Adrenal gland (tissue), 19 donors: ENCODE measurements around the gene RTN4IP1. TPM values are rescaled to one million over a fixed set of nuclear protein-coding genes. Genes with fewer than 3 reads are reported as not detected.

Experiments
- DNase-seq, 7 donors: peaks; one replicate each; pipeline ENCODE4 v3.0.0-alpha.2; 2019 to 2020
- H3K27ac ChIP-seq, 5 donors: fragments of 200-600 bp; sonication (generic) in 4 of 5; 1 replicate in 3 of 5; 2 replicates in 2 of 5; pipeline versions ENCODE4 v1.5.1 to v1.8.0; 2016 to 2020; ENCODE audit warnings: mild to moderate bottlenecking in 1 of 5
- H3K27me3 ChIP-seq: fragments of 200-600 bp; 2 replicates; pipeline ENCODE4 v1.8.0; 2021
- H3K36me3 ChIP-seq, 2 donors: fragments of 200-600 bp; replicated peaks in 1 of 2; 1 replicate in 1 of 2; 2 replicates in 1 of 2; pipeline versions ENCODE4 v1.5.1 to v1.8.0; 2018 to 2022
- H3K4me1 ChIP-seq, 2 donors: fragments of 200-600 bp; replicated peaks in 1 of 2; 1 replicate in 1 of 2; 2 replicates in 1 of 2; pipeline versions ENCODE4 v1.5.1 to v1.8.0; 2018 to 2021
- H3K4me3 ChIP-seq, 4 donors: fragments of 200-600 bp; sonication (generic) in 3 of 4; one replicate each; pipeline ENCODE4 v1.5.1; 2016 to 2018
- H3K9me3 ChIP-seq, 3 donors: fragments of 200-600 bp; sonication (generic) in 1 of 3; replicated peaks in 1 of 3; 1 replicate in 2 of 3; 2 replicates in 1 of 3; pipeline versions ENCODE4 v1.5.1 to v1.8.0; 2016 to 2021
- POLR2A ChIP-seq, 2 donors: fragments of 450-650 bp; IDR thresholded peaks; one replicate each; pipeline ENCODE4 v1.6.1; 2017; ENCODE audit warnings: antibody characterized with exemption in 2 of 2, mild to moderate bottlenecking in 2 of 2, moderate library complexity in 1 of 2
- WGBS, 4 donors: extraction: QIAGEN DNeasy Blood & Tissue Kit in 2 of 4; methylation state at CpG; one replicate each; pipeline versions ENCODE4 v1.1.5 to v1.1.7; 2013 to 2017; 5-methylcytosine and 5-hydroxymethylcytosine counted together
- intact Hi-C, 2 donors: fragments of 100-400 bp; cut with DNase I; formaldehyde crosslinking; loops; one replicate each; pipeline versions ENCODE4 v1.14.1 to v1.15.0; 2022 to 2023
- long read RNA-seq, 10 donors: library from polyadenylated mRNA in 3 of 10; unstranded in 2 of 10; stranded (forward) in 1 of 10; transcript quantifications; one replicate each; pipeline ENCODE4 v2.0.0 and lab custom pipeline, GENCODE V29; 2021 to 2026
- polyA plus RNA-seq, 3 donors: library from polyadenylated mRNA; stranded (reverse); fragments of 200-250 nt in 2 of 3; fragments of 350-450 nt in 1 of 3; fragmentation: Illumina TruSeq in 1 of 3; extraction: RNeasy Lipid Tissue Mini Kit (QIAGEN cat#74804) in 1 of 3; gene quantifications; one replicate each; pipeline ENCODE4 v1.2.3, GENCODE V29; 2013 to 2014
- total RNA-seq, 9 donors: library from RNA; depleted of rRNA in 4 of 9; stranded (reverse); fragments of >200 nt in 4 of 9; fragments of 120-200 nt in 1 of 9; fragmentation: NEBNext Ultra II Directional in 1 of 9; extraction: Animal tissue kit (Norgen Biotek cat#: 25700) in 1 of 9; gene quantifications; one replicate each; pipeline versions ENCODE4 v1.1.0 to v1.2.4, GENCODE V29; 2013 to 2023
- TF ChIP-seq, protein P1 (sequence below), 6 experiments: fragments of 450-650 bp in 4 of 6; fragments of 200-600 bp in 2 of 6; sonication (generic) in 1 of 6; IDR thresholded peaks; 1 replicate in 5 of 6; 2 replicates in 1 of 6; pipeline versions ENCODE4 v1.5.1 to v1.8.0; 2016 to 2021; ENCODE audit warnings: antibody characterized with exemption in 6 of 6, mild to moderate bottlenecking in 2 of 6, moderate library complexity in 1 of 6
- donor health status: healthy with polysubstance abuse.
- donor health status: Bipolar disorder and iron deficiency.
- donor health status: DM: yes; HTN: yes; CAD: no.
- donor health status: DM: no; HTN: no; CAD: no.
- donor health status: DM: no; HTN: no; CAD: no.
- donor health status: DM: yes; HTN: yes; CAD: no.

The RTN4IP1 gene, protein sequence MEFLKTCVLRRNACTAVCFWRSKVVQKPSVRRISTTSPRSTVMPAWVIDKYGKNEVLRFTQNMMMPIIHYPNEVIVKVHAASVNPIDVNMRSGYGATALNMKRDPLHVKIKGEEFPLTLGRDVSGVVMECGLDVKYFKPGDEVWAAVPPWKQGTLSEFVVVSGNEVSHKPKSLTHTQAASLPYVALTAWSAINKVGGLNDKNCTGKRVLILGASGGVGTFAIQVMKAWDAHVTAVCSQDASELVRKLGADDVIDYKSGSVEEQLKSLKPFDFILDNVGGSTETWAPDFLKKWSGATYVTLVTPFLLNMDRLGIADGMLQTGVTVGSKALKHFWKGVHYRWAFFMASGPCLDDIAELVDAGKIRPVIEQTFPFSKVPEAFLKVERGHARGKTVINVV
- total RNA-seq, result 10 to 100 TPM in 1 of 9 donors, 1 to 10 TPM in 8; 1.6 to 22.1 (median 8.5) TPM
- polyA plus RNA-seq, result 1 to 10 TPM; 6.0 to 8.8 (median 6.5) TPM
- long read RNA-seq, donor 1, transcript RTN4IP1-203 (2 exons, 433 nt), result major isoform, 12 of 21 reads
- long read RNA-seq, donor 1, transcript RTN4IP1-201 (9 exons, 1,682 nt), result minor isoform, 9 of 21 reads
- long read RNA-seq, donor 1, partial matches to known transcripts, result 0 of 21 reads
- long read RNA-seq, donor 1, other reads (novel, unspliced or antisense), result 0 of 21 reads
- long read RNA-seq, donor 2, transcript RTN4IP1-201 (9 exons, 1,682 nt), result minor isoform, 6 of 16 reads
- long read RNA-seq, donor 2, transcript RTN4IP1-203 (2 exons, 433 nt), result major isoform, 10 of 16 reads
- long read RNA-seq, donor 2, partial matches to known transcripts, result 0 of 16 reads
- long read RNA-seq, donor 2, other reads (novel, unspliced or antisense), result 0 of 16 reads
- long read RNA-seq, donor 3, transcript RTN4IP1-203 (2 exons, 433 nt), result major isoform, 11 of 17 reads
- long read RNA-seq, donor 3, transcript RTN4IP1-201 (9 exons, 1,682 nt), result minor isoform, 6 of 17 reads
- long read RNA-seq, donor 3, partial matches to known transcripts, result 0 of 17 reads
- long read RNA-seq, donor 3, other reads (novel, unspliced or antisense), result 0 of 17 reads
- long read RNA-seq, donor 4, partial matches to known transcripts, result 0 of 1 reads
- long read RNA-seq, donor 4, other reads (novel, unspliced or antisense), result 0 of 1 reads
- long read RNA-seq, donor 5, transcript RTN4IP1-201 (9 exons, 1,682 nt), result major isoform, 10 of 14 reads
- long read RNA-seq, donor 5, partial matches to known transcripts, result 2 of 14 reads
- long read RNA-seq, donor 5, other reads (novel, unspliced or antisense), result 2 of 14 reads
- long read RNA-seq, donor 6, partial matches to known transcripts, result 2 of 7 reads
- long read RNA-seq, donor 6, other reads (novel, unspliced or antisense), result 2 of 7 reads
- long read RNA-seq, donor 7, transcript RTN4IP1-203 (2 exons, 433 nt), result major isoform, 13 of 15 reads
- long read RNA-seq, donor 7, partial matches to known transcripts, result 0 of 15 reads
- long read RNA-seq, donor 7, other reads (novel, unspliced or antisense), result 0 of 15 reads
- long read RNA-seq, donor 8, transcript RTN4IP1-203 (2 exons, 433 nt), result major isoform, 15 of 27 reads
- long read RNA-seq, donor 8, transcript RTN4IP1-201 (9 exons, 1,682 nt), result minor isoform, 12 of 27 reads
- long read RNA-seq, donor 8, partial matches to known transcripts, result 0 of 27 reads
- long read RNA-seq, donor 8, other reads (novel, unspliced or antisense), result 0 of 27 reads
- long read RNA-seq, donor 9, transcript RTN4IP1-203 (2 exons, 433 nt), result major isoform, 8 of 15 reads
- long read RNA-seq, donor 9, transcript RTN4IP1-201 (9 exons, 1,682 nt), result minor isoform, 7 of 15 reads
- long read RNA-seq, donor 9, partial matches to known transcripts, result 0 of 15 reads
- long read RNA-seq, donor 9, other reads (novel, unspliced or antisense), result 0 of 15 reads
- long read RNA-seq, donor 10, partial matches to known transcripts, result 0 of 5 reads
- long read RNA-seq, donor 10, other reads (novel, unspliced or antisense), result 0 of 5 reads

DNA sequence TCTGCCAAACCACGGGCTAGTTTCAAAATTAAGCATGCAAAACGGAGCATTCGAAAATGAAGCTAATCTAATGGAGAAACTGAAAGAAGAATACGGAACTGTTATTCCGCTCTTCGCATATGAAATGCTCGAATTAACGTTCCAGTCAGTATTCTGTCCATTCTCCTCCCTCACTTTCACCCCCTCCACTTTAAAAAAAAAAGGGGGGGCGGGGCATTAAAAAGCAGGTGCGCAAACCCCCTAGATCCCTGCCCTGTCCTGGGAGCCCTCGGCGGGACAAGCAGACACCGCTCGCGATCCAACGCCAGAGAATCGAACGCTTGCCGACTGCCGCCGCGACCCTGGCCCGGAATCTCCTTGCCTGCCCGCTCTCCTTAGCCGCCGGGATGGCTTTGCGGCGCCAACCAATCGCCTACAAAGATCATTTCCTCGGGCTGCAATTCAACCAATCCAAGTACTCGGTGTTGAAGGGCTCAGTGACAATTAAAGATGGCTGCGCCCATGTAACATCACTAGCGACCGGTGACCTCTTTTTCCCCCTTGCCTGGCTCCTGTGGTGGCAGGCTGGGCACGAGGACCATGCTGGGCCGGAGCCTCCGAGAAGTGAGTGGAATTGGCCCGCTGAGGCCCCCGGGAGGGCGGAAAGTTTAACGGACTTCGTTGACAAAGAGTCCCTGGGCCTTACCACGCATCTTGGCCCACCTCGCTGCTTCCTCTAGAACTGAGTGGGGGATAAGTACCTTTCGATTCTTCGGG, at the start of gene RTN4IP1, which contains the start of gene QRSL1:
TSS of gene RTN4IP1 (minus strand) at position 396 of the 756 bp plus-strand sequence. CDS start 477 bp downstream, outside the sequence.
TSS of gene QRSL1 (plus strand) at position 476 of the 756 bp plus-strand sequence. CDS start at position 580, 104 bp downstream.
- Histone ChIP-seq H3K27me3 (no peaks in the 10 kb centered on the region), H3K27ac (peak within 1 kb of the TSS; percentile 43 to 90 (median 81)), H3K4me3 (peak within 1 kb of the TSS; percentile 67 to 88 (median 78)), H3K9me3 (no peaks in the 10 kb centered on the region), H3K4me1 (peaks cover 7 to 27% of the 10 kb centered on the region in 2 donors), H3K36me3 (no peaks in the 10 kb centered on the region)
- WGBS, 4 donors, result 0% methylated on average over 36 to 46 of the region's 46 CpGs
- DNase-seq, result peak; percentile 87 to 97 (median 90)
- intact Hi-C loops, result no loop called here
- TF ChIP-seq, protein P1, sequence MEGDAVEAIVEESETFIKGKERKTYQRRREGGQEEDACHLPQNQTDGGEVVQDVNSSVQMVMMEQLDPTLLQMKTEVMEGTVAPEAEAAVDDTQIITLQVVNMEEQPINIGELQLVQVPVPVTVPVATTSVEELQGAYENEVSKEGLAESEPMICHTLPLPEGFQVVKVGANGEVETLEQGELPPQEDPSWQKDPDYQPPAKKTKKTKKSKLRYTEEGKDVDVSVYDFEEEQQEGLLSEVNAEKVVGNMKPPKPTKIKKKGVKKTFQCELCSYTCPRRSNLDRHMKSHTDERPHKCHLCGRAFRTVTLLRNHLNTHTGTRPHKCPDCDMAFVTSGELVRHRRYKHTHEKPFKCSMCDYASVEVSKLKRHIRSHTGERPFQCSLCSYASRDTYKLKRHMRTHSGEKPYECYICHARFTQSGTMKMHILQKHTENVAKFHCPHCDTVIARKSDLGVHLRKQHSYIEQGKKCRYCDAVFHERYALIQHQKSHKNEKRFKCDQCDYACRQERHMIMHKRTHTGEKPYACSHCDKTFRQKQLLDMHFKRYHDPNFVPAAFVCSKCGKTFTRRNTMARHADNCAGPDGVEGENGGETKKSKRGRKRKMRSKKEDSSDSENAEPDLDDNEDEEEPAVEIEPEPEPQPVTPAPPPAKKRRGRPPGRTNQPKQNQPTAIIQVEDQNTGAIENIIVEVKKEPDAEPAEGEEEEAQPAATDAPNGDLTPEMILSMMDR (IDR thresholded peaks at IDR 0.05), result no peak
- peak in 1 of 2 donors; percentile 72 for TF ChIP-seq POLR2A (IDR thresholded peaks at IDR 0.05)

DNA sequence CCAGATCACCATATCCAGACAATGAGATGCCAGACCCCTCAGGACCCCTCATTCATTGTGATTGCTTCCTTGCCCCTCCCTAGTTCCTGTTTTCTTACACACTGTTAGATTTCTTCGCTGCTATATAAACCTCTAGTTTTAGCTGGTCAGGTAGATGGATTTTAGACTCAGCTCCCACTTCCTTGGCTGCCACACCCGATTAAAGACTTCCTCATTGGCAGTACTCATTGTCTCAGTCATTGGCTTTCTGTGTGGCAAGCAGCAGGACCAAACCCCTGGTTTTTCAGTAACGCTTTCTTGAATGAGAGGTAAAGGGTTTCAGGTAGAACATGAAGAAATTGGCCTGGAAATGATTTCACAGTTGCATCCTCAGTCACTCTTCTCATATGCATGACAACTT, 48.0 kb upstream of the RTN4IP1 start:
- no peak overlapping the region for H3K27ac ChIP-seq
- intact Hi-C loops, result no loop called here
- no peaks in the 10 kb centered on the region for H3K9me3 ChIP-seq
- no peaks in the 10 kb centered on the region for H3K36me3 ChIP-seq
- no peak for DNase-seq
- WGBS, 4 donors, result 79 to 86% (median 85%) methylated on average over 3 of the region's 3 CpGs
- H3K27me3 ChIP-seq, result no peaks in the 10 kb centered on the region
- no peak for TF ChIP-seq POLR2A (IDR thresholded peaks at IDR 0.05)
- TF ChIP-seq, protein P1 (IDR thresholded peaks at IDR 0.05), result no peak
- no peak overlapping the region for H3K4me3 ChIP-seq
- no peaks in the 10 kb centered on the region for H3K4me1 ChIP-seq

DNA sequence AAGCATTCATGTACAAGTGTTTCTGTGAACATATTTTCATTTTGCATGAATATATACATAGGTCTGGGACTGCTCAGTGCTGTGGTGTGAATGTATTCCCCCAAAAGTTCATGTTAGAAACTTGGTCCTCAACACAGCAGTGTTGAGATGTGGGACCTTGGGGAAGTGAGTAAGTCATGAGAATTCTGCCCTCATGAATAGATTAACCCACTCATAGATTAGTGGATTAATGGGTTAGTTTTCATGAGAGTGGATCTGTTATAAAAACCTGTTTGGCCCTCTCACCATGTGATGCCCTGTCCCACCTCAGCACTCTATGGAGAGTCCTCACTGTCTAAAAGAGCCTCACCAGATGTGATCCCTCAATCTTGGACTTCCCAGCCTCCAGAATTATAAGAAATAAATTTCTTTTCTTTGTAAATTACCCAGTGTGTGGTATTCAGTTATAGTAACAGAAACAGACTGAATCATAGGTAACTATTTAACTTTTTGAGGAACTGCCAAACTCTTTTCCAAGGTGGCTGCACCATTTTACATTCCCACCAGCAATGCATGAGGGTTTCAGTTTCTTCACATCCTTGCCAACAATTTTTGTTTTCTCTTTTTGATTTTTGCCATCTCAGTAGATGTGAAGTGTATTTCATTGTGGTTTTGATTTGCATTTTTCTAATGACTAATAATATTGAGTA, 45.4 kb upstream of the RTN4IP1 start:
- Histone ChIP-seq H3K9me3 (no peaks in the 10 kb centered on the region), H3K36me3 (no peaks in the 10 kb centered on the region), H3K27ac (no peak overlapping the region), H3K4me1 (no peaks in the 10 kb centered on the region), H3K27me3 (no peaks in the 10 kb centered on the region), H3K4me3 (no peak overlapping the region)
- intact Hi-C loops, result no loop called here
- TF ChIP-seq, protein P1 (IDR thresholded peaks at IDR 0.05), result no peak
- no peak for TF ChIP-seq POLR2A (IDR thresholded peaks at IDR 0.05)
- no peak for DNase-seq
